ENCODE results near the gene SMG1.

SMG1 gene

DNA sequence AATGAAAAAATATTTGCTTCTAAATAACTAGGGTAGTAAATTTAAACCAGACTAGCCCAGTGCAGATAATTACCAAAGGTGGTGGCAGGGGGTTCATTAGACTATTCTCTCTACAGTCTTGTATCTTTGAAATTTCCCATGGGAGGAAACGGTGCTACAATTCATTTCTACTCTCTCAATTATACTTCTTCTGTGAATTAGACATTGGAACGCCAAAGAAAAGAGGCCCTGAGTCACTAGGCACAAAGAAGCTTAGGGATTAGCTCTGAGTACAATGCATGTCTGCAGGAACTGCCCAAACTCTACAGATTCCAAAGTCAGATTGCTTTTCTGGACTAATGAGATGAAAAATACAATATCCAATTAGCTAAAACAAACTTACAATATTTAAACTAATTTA lies 94.2 kb downstream of the SMG1 start:
- TF ChIP-seq CTCF (IDR thresholded peaks at IDR 0.05; ENCODE audit: low read depth, low read length, missing control alignments), result no peak
- no peak overlapping the region for H3K4me3 ChIP-seq (replicated peaks; ENCODE audit: low read depth, low read length)
- DNase-seq (ENCODE audit: extremely low read depth, low read depth), result no peak

GRCh38 chr16:18829251-18829650 lies 97.0 kb downstream of the SMG1 start:
- no peak for TF ChIP-seq CTCF (IDR thresholded peaks at IDR 0.05; ENCODE audit: low read depth, low read length, missing control alignments)
- no peak for DNase-seq (ENCODE audit: extremely low read depth, low read depth)
- H3K4me3 ChIP-seq (replicated peaks; ENCODE audit: low read depth, low read length), result no peak overlapping the region

GRCh38 chr16:18827890-18828289 lies 98.3 kb downstream of the SMG1 start:
- no peak for DNase-seq (ENCODE audit: extremely low read depth, low read depth)
- no peak for TF ChIP-seq CTCF (IDR thresholded peaks at IDR 0.05; ENCODE audit: low read depth, low read length, missing control alignments)
- H3K4me3 ChIP-seq (replicated peaks; ENCODE audit: low read depth, low read length), result no peak overlapping the region

DNA sequence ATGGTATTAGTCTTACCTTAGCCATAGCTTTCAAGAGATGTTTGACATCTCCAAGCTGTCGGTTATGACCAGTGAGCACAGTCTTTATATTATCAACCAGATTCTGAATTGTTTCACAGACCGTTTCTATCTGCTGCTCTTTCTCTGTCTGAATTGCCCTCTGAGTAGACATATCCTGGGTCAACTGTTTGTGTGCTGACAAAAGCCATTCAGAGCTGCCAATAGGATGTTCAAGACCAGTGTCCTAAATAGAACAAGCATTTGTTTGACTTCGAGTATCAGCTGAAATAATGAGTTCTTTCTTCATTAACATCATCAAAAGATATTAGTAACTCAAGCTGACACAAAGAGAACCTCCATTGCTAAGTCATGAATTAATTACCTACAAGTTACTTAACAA lies 109.9 kb downstream of the SMG1 start:
- H3K4me3 ChIP-seq (replicated peaks; ENCODE audit: low read depth, low read length), result no peak overlapping the region
- no peak for TF ChIP-seq CTCF (IDR thresholded peaks at IDR 0.05; ENCODE audit: low read depth, low read length, missing control alignments)
- no peak for DNase-seq (ENCODE audit: extremely low read depth, low read depth)

- no peak for TF ChIP-seq CTCF (IDR thresholded peaks at IDR 0.05; ENCODE audit: low read depth, low read length, missing control alignments)
- no peak for DNase-seq (ENCODE audit: extremely low read depth, low read depth)
- H3K4me3 ChIP-seq (replicated peaks; ENCODE audit: low read depth, low read length), result no peak overlapping the region
Observed at GRCh38 chr16:18811925-18812324, 114.3 kb downstream of the SMG1 start.

GRCh38 chr16:18809165-18809564 lies 117.0 kb downstream of the SMG1 start:
- DNase-seq (ENCODE audit: extremely low read depth, low read depth), result no peak
- TF ChIP-seq CTCF (IDR thresholded peaks at IDR 0.05; ENCODE audit: low read depth, low read length, missing control alignments), result no peak

DNA sequence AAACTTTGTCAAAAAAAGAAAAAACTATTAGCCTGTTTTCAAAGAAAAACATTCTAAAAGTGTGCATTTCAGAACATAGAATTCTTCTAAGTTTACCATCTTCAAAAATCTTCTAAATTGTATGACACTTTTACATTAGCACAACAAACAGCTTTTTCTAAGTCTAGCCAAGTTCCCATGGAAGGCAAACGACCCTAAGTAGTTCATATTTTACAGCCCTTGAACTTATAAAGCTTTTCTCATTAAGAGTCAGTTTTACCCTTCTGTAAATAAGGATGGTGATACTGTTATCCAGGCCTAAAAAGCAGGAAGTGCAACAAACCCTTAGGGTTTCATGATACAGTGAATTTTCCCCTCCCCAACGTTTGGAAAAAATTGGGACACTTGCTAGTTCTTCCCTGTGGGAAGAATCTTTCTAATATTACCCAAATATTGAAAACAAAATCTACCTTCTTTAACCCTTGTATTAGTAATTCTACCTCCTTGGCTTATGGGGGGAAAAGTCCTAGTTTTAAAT lies 120.9 kb downstream of the SMG1 start:
- no peak for TF ChIP-seq CTCF (IDR thresholded peaks at IDR 0.05; ENCODE audit: low read depth, low read length, missing control alignments)
- no peak for DNase-seq (ENCODE audit: extremely low read depth, low read depth)
- H3K4me3 ChIP-seq (replicated peaks; ENCODE audit: low read depth, low read length), result no peak overlapping the region

More at GRCh38 chr16:18809165-18809564, 117.0 kb downstream of the SMG1 start:
- H3K4me3 ChIP-seq (replicated peaks; ENCODE audit: low read depth, low read length), result no peak overlapping the region
